HG02642 (cell line): Measurements from ENCODE around the gene FUBP1.
"Not testable (repeated sequence)": the region's sequence is repeated elsewhere in the genome, so short reads cannot be mapped to it uniquely, and the experiment has no call there.

ENCODE experiments used
- ATAC-seq: cut with Tn5 transposase; IDR thresholded peaks from one replicate; pipeline ENCODE4 v1.9.1; 2021; ENCODE audit warnings: mild to moderate bottlenecking; ENCODE audit not compliant: unreplicated experiment, poor library complexity

The FUBP1 gene

GRCh38 chr1:77989744-77990143, 10.9 kb upstream of the FUBP1 start:
- ATAC-seq = no peak

DNA sequence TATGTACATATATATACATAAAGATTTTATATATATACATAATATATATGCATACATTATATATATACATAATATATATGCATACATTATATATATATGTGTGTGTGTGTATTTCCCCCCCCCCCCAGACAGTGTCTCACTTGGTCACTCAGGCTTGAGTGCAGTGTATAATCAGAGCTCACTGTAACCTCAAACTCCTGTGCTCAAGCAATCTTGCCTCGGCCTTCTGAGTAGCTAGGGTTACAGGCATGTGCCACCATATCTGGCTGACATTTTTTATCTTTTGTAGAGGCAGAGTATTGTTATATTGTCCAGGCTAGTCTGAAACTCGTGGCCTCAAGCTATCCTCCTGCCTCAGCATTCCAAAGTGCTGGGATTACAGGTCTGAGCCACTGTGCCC, 9.0 kb upstream of the FUBP1 start:
- ATAC-seq = no peak

DNA sequence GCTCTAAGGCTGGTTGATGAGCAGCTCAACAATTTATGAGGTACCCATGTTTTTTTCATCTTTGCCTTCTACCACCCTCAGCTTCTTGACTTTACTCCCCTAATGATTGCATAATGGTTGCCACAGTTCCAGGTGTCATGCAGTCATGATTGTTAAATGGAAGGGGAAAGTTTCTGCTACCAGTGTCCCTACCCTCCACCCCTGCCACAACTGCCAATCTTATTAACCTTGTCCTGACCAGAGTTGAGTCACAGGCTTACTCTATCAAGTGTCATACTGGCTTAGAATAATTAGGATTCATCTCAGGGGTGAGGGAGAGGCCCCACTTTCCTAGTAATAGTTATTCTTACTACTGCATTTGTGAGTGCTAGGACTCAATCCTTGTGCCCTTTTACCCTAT, 7.9 kb upstream of the FUBP1 start:
- no peak for ATAC-seq

GRCh38 chr1:77984629-77985028, 5.8 kb upstream of the FUBP1 start:
- ATAC-seq = no peak

DNA sequence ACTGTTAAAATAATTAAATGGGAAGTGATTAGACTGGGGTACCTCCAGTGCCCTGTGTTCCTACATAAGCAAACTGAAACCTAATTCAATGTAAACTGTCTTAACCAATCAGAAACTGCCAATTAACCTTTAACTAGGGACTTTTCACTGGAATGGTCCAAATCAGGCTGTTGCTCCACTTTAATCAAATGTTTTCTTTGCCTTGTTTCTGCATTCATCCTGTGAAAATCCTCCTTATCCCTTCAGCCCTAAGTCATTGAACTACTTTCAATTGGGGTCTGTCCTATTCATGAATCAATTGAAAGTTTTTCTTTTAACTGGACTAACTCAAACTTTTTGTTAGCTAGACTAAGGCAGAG, 5.1 kb upstream of the FUBP1 start:
- no peak for ATAC-seq

- ATAC-seq = not testable (repeated sequence)
Measured at GRCh38 chr1:77983352-77983996, 4.6 kb upstream of the FUBP1 start.

- ATAC-seq = peak; percentile 71
Measured at GRCh38 chr1:77978293-77978968, 441 bp downstream of the FUBP1 start.

DNA sequence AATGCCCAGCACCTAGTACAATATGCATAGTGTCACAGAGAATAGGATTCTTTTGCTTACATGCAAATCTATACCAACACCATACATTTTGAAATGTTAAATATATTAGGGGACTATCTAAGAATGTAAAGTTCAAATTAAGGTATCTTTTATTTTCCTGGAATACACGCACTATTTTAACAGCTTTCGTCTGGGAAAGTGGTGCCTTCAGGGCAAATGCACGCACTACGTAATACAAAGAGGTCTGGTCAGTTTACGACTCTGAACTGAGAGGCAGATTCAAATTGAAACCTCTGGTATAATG, 931 bp downstream of the FUBP1 start:
- ATAC-seq = peak; percentile 0

GRCh38 chr1:77976433-77977076, 2.3 kb downstream of the FUBP1 start:
- no peak for ATAC-seq

- no peak for ATAC-seq
Measured at GRCh38 chr1:77975907-77976306, 3.0 kb downstream of the FUBP1 start.

DNA sequence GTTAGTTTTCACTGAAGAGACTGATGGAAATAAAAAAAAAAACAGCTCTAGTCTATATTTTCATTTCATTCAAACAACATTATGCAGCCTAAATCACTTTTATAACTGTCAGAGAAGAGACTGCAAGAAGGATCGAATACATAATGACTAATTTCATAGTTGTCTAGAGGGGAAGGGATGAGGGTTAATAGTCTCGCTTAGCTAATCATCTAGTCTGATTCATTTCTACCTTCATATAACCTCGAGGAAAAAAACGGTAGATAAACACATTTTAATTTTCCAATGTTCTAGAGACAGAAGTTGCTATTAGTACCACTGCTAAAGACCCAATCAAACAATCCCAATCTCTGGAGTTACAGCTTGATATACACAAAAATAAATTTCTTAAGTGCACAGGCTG, 3.5 kb downstream of the FUBP1 start:
- no peak for ATAC-seq

DNA sequence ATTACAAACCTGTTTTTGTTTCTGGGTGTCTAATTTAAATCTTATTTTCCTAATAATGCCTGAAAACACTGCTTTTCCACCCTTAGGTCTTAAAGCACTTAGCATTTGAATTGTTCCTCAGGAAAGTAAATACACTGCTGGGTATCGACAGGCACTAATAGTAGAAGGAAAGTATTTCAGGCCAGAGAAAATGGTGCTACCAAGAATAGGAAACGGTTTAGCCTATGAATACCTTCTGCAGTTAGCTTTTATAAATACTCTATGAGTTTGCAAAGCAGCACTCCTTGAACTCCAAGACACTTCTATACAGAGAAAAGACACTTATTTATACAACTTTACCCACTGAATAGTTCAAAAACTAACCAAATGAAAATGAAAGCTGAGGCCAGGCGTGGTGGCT, 6.8 kb downstream of the FUBP1 start:
- no peak for ATAC-seq

DNA sequence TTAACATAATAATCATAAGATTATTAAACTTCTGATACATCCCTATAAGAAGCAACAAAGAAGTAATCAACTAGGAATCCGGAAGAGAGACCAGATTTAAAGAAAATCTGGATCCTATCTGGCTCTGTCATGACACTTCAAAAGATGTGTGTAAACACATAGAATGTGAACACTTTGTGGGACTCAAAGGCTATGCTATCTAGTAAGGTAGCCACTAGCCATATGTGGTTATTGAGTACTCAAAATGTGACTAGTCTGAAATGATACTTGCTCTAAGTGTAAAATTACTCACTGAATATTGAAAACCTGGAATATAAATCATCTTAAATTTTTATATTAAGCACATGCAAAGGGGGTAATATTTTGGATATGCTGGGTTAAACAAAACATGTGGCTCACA, 8.7 kb downstream of the FUBP1 start:
- no peak for ATAC-seq

- ATAC-seq = no peak
Measured at GRCh38 chr1:77966291-77966690, 12.6 kb downstream of the FUBP1 start.

GRCh38 chr1:77961392-77961791, 17.5 kb downstream of the FUBP1 start:
- ATAC-seq = no peak

- no peak for ATAC-seq
Measured at GRCh38 chr1:77958850-77959249, 20.0 kb downstream of the FUBP1 start.

DNA sequence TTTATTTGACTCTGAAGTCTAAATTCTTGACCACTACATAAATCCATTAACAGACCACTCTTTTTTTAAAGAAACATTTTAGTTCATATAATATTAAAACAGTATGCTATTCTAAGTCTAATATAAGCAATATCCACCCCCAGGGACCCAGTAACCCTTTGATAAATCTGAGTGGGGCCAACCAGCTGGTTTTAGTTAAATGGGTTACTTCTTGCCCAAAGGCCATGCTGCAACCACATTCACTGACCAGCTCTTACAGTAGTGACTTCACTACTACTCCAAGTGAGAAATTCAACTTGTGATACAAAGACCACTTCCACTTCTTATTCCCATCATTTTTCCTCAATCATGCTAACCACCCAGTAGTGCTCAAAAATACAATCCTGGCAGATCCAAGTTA, 20.5 kb downstream of the FUBP1 start:
- ATAC-seq = no peak

DNA sequence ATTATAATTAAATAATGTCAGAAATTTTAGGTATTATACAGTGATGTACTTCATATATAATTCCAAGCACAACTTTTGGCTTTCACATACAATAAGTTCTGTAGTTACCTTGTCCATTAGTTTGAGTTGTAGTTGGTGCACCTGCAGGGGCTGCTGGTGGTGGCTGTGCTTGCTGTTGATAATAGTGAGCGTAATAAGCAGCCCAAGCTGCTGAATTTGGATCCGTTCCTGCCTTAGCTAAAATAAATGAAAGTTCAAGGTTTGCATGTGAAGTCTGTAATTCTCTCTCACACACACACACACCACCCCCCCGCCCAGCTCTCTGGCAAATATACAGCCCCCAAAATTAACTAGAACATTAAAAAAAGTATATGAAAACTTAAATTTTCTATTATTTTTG, 22.4 kb downstream of the FUBP1 start:
- no peak for ATAC-seq

DNA sequence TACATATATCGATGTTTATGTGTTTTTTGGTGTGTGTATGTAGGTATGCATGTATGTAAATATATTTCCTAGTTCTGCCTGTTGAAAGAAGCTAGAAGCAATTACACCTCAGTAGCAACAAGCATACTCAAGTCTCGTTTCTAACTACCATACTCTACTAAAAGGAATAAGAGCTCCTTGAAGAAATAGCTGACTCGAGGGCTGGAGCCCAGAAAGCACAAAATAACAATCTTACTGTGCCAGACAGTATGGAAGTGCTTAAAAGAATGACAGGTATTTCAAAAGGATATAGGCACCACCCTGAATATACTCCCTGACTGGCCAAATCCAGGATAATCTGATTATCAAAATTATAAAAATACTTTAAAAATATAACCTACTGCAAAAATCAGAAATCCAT, 23.2 kb downstream of the FUBP1 start:
- ATAC-seq = no peak

DNA sequence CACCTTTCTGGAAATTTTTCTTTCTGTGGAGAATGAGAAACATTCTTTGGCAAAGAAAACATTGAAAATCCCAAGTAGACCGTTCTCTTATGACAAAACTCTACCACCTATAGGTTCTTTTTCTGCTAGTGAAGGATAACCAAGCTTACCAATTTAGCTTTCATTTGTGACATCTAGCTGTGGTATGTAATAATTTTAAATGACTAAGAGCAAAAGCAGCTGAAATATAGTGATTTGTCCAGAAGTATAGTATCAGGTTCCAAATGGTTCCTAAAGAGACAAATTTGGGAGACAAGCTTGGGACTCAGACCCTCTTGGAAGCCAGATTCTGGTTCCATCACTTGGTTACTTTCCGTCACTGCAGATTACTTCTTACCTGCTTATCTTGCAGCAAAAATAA, 24.4 kb downstream of the FUBP1 start:
- ATAC-seq = no peak

DNA sequence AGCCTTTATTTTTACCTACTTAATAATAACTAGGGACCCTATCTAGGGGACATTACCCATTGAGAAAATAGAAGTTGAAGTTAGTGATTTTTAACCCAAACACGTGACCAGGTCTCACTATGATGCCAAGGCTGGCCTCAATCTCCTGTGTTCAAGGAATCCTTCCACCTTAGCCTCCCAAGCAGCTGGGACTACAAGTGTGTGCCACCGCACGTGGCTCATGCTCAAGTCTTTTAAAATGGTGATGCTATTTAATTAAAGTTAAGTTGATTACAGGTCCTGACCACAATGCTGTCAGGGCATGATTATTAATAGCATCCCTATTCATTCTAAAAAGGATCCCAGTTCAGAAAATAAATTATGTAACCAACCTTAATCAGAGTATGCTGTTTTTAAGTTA, 25.0 kb downstream of the FUBP1 start:
- no peak for ATAC-seq

- no peak for ATAC-seq
Measured at GRCh38 chr1:77951328-77951727, 27.5 kb downstream of the FUBP1 start.
